Measurements from ENCODE around the gene ARHGAP15. TPM values are rescaled to one million over a fixed set of nuclear protein-coding genes. Genes with fewer than 3 reads are reported as not detected.

Gene ARHGAP15
- polyA plus RNA-seq, 2 of the 4 experiments (the other 2 are of a cell fraction) = 0.34 TPM; not detected in 1

DNA sequence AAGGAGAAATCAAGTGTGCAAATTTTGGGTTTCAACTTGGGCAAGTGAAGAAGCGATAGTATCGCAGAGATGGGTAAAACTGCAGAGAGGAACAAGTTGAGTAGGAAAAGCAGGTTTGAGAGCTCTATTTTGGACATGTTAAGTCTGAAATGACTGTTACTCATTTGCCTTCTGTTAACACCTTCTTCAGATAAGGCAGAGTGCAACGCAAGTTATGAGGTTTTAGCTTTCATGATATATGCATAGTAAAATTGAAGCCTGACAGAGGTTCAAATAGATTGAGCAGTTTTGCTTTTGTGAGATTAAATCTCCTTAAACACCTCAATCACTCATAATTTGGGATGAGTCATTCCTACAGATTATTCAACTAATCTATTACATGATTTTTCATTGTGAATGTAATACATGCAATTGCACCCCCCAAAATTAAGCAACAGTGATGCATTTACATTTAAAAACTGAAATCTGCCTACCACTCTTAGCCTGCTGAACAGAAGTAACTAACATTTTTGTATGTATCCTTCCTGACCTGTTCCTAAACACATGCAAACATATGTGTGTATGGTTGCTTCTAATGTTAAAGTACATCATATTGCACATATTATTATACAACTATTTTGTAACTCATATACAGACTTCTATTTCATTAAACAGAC, 575.4 kb downstream of the ARHGAP15 start:
- DNase-seq (ENCODE audit: low read depth in 1 of 2, low spot score in 1 of 2) = no peak
- Histone ChIP-seq H3K27ac (no peak overlapping the region), H3K4me2 (no peak overlapping the region), H3K9me3 (no peaks in the 10 kb centered on the region), H3K4me3 (no peak overlapping the region), H3K4me1 (no peaks in the 10 kb centered on the region)
- no peak for FAIRE-seq
- 90% methylated on average over 3 of the region's 3 CpGs for WGBS (ENCODE audit: missing lambda C conversion rate)
- ATAC-seq = no peak
- ChIA-PET POLR2A (no interaction called here), CTCF (no interaction called here)
- TF ChIP-seq HOXA7 (CRISPR knock-in tag; IDR thresholded peaks at IDR 0.05) (no peak), CEBPB (IDR thresholded peaks at IDR 0.05) (no peak), CBX8 (IDR thresholded peaks at IDR 0.05) (no peak), HEYL (CRISPR knock-in tag; IDR thresholded peaks at IDR 0.05) (no peak), RNF2 (IDR thresholded peaks at IDR 0.05; ENCODE audit: borderline replicate concordance, low read depth) (no peak)
- TF ChIP-seq, protein P1, sequence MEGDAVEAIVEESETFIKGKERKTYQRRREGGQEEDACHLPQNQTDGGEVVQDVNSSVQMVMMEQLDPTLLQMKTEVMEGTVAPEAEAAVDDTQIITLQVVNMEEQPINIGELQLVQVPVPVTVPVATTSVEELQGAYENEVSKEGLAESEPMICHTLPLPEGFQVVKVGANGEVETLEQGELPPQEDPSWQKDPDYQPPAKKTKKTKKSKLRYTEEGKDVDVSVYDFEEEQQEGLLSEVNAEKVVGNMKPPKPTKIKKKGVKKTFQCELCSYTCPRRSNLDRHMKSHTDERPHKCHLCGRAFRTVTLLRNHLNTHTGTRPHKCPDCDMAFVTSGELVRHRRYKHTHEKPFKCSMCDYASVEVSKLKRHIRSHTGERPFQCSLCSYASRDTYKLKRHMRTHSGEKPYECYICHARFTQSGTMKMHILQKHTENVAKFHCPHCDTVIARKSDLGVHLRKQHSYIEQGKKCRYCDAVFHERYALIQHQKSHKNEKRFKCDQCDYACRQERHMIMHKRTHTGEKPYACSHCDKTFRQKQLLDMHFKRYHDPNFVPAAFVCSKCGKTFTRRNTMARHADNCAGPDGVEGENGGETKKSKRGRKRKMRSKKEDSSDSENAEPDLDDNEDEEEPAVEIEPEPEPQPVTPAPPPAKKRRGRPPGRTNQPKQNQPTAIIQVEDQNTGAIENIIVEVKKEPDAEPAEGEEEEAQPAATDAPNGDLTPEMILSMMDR (IDR thresholded peaks at IDR 0.05) = no peak

DNA sequence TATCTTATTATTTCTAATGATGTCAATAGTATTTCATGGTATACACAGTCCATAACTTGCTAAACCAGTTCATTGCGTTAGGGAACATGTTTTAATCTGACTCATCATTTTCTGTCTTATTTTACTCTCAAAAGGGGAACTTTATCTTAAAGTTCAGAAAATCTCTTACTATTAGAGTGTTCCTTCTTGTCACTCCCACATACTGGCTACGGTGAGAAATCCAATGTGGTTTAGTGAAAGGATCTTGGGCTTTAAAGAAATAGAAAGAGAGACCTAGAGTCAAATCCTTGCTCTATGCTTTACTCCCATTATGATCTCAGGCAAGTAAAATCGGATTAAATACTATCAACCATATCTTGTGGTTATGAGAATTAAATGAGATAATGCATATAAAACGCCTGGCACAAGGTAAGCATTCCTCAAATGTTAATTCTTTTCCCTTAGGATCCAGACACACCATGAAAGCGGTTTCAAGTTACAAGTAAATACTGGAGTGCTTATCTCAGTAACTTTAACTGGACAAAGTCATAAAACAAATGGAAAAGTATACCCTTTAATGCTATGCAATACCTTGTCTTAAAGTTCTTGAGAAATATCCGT, 576.0 kb downstream of the ARHGAP15 start:
- no peak for FAIRE-seq
- TF ChIP-seq, protein P2, sequence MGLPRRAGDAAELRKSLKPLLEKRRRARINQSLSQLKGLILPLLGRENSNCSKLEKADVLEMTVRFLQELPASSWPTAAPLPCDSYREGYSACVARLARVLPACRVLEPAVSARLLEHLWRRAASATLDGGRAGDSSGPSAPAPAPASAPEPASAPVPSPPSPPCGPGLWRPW (IDR thresholded peaks at IDR 0.05) = no peak
- TF ChIP-seq EP300 (IDR thresholded peaks at IDR 0.05) (no peak), MAFK (IDR thresholded peaks at IDR 0.05; ENCODE audit: partially characterized antibody) (peak; percentile 60), HOXB5 (CRISPR knock-in tag; IDR thresholded peaks at IDR 0.05) (no peak)
- ChIA-PET CTCF (no interaction called here), POLR2A (no interaction called here)
- H3K9me3 ChIP-seq = no peaks in the 10 kb centered on the region
- H3K4me3 ChIP-seq = no peak overlapping the region
- ATAC-seq = no peak
- H3K4me2 ChIP-seq = no peak overlapping the region
- no peak overlapping the region for H3K27ac ChIP-seq
- WGBS (ENCODE audit: missing lambda C conversion rate) = 23% methylated on average over 6 of the region's 6 CpGs
- H3K4me1 ChIP-seq = no peaks in the 10 kb centered on the region
- no peak for DNase-seq (ENCODE audit: low read depth in 1 of 2, low spot score in 1 of 2)

DNA sequence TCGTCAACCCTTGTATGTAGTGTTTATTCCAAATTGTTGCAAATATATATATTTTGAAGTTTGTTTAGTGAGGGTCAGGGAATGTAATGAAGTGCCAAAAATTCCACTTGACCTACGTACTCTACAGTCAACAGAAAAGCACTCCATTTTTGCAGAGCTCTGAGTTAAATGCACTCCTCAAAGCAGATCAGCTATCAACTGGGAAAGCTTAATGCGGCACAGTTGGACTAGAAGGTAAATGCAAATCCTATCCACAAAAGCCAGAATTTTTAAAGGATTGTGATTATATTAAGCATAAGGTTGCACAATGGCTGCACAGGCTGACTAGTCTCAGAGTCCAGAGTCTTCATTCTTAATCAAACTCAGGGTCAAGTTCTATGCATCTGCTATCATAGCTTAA, 577.1 kb downstream of the ARHGAP15 start:
- ATAC-seq = no peak
- CTCF ChIA-PET = no interaction called here
- no peak for TF ChIP-seq GATA3 (IDR thresholded peaks at IDR 0.05; ENCODE audit: borderline replicate concordance)
- no peak for TF ChIP-seq POLR2A (IDR thresholded peaks at IDR 0.05; ENCODE audit: low read length)
- TF ChIP-seq, protein P3, sequence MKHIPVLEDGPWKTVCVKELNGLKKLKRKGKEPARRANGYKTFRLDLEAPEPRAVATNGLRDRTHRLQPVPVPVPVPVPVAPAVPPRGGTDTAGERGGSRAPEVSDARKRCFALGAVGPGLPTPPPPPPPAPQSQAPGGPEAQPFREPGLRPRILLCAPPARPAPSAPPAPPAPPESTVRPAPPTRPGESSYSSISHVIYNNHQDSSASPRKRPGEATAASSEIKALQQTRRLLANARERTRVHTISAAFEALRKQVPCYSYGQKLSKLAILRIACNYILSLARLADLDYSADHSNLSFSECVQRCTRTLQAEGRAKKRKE (CRISPR knock-in tag; IDR thresholded peaks at IDR 0.05; ENCODE audit: low read depth) = no peak
- TF ChIP-seq ZNF302 (CRISPR knock-in tag; IDR thresholded peaks at IDR 0.05) = no peak
- TF ChIP-seq, protein P4, sequence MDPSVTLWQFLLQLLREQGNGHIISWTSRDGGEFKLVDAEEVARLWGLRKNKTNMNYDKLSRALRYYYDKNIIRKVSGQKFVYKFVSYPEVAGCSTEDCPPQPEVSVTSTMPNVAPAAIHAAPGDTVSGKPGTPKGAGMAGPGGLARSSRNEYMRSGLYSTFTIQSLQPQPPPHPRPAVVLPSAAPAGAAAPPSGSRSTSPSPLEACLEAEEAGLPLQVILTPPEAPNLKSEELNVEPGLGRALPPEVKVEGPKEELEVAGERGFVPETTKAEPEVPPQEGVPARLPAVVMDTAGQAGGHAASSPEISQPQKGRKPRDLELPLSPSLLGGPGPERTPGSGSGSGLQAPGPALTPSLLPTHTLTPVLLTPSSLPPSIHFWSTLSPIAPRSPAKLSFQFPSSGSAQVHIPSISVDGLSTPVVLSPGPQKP (IDR thresholded peaks at IDR 0.05; ENCODE audit: low read depth, low read length) = no peak
- TF ChIP-seq JUNB (IDR thresholded peaks at IDR 0.05) = no peak
- TF ChIP-seq FOXS1 (CRISPR knock-in tag; IDR thresholded peaks at IDR 0.05) = no peak
- no peak for TF ChIP-seq HDAC2 (IDR thresholded peaks at IDR 0.05)
- no peak for TF ChIP-seq NR3C1 (IDR thresholded peaks at IDR 0.05)
- no peak for TF ChIP-seq NFE2L2 (conservative IDR thresholded peaks at IDR 0.05; ENCODE audit: low read length)
- no peak for TF ChIP-seq SREBF2 (IDR thresholded peaks at IDR 0.05)
- no peak for TF ChIP-seq RFX5 (IDR thresholded peaks at IDR 0.05)
- TF ChIP-seq, protein P2 (IDR thresholded peaks at IDR 0.05) = no peak
- POLR2A ChIA-PET = no interaction called here
- 74% methylated on average over 3 of the region's 3 CpGs for WGBS (ENCODE audit: missing lambda C conversion rate)
- no peak for DNase-seq (ENCODE audit: low read depth in 1 of 2, low spot score in 1 of 2)
- no peak overlapping the region for H3K27ac ChIP-seq
- no peaks in the 10 kb centered on the region for H3K4me1 ChIP-seq
- no peak overlapping the region for H3K4me2 ChIP-seq
- peaks cover 6% of the 10 kb centered on the region; the same call in 1 of the 3 replicates for H3K9me3 ChIP-seq
- H3K4me3 ChIP-seq = no peak overlapping the region
- FAIRE-seq = no peak

Measured in A549 (cell line).